ENCODE results near the gene C2orf49. TPM values are rescaled to one million over a fixed set of nuclear protein-coding genes. Genes with fewer than 3 reads are reported as not detected.

The C2orf49 gene
- total and polyA plus RNA-seq, 9 of the 15 experiments (the other 6 are each of a cell fraction or from before 2014, with no cell fraction given), result 17.9 to 38.2 (median 25.6) TPM

DNA sequence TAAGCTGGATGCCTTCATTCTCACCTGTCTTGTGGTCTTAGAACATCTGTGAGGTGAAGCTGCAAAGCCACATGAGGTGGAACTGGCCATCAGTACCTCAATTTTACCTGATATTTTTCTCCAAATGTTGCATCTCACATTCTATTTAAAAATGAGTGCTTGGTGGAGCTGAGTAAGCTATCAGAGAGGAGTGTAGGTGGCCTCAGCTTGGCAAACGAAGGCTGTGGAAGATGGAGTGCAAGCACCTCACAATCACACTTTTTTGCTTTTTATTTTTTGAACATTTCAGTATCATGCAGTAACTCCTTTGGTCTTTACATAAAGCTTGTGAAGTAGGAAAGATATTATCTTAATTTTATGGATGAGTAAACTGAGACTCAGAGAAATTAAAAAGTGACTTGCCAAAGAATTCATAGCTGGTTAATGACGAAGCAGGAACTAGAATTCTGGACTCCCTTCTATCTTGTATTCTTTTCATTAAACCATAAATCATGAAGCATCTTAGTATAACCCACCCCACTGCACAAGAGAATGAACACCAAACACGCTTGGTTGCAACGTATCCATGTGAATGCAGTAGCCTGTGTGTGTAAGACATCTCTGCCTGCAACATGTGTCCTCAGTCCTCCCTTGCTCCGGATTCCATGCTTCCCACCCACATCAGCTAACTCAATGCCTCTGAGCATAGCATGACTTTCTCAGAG is 27.2 kb downstream of the C2orf49 start:
- H3K27ac ChIP-seq (ENCODE audit: extremely low read depth, low read depth, low read length), result no peak overlapping the region
- in situ Hi-C loops (cut with MboI), result no loop called here
- no peaks in the 10 kb centered on the region for H3K4me1 ChIP-seq (replicated peaks in 1 of 2; ENCODE audit: control insufficient read depth in 2 of 2, insufficient read depth in 2 of 2, low read length in 2 of 2)
- no peak for DNase-seq (ENCODE audit: extremely low read depth in 1 of 4, low spot score in 3 of 4)
- WGBS (ENCODE audit: insufficient coverage, low coverage, missing lambda C conversion rate), result 74% methylated on average over 5 of the region's 5 CpGs
- no peak overlapping the region for H3K4me2 ChIP-seq (ENCODE audit: insufficient read depth, low read length)
- no peak for ATAC-seq
- intact Hi-C loops (cut with micrococcal nuclease), result no loop called here
- no peak for TF ChIP-seq HNRNPL (IDR thresholded peaks at IDR 0.05; ENCODE audit: low read depth, low read length)
- TF ChIP-seq SMARCA4 (IDR thresholded peaks at IDR 0.05), result no peak
- TF ChIP-seq, protein P1, sequence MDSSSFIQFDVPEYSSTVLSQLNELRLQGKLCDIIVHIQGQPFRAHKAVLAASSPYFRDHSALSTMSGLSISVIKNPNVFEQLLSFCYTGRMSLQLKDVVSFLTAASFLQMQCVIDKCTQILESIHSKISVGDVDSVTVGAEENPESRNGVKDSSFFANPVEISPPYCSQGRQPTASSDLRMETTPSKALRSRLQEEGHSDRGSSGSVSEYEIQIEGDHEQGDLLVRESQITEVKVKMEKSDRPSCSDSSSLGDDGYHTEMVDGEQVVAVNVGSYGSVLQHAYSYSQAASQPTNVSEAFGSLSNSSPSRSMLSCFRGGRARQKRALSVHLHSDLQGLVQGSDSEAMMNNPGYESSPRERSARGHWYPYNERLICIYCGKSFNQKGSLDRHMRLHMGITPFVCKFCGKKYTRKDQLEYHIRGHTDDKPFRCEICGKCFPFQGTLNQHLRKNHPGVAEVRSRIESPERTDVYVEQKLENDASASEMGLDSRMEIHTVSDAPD (CRISPR knock-in tag; IDR thresholded peaks at IDR 0.05), result no peak
- TF ChIP-seq ZNF316 (IDR thresholded peaks at IDR 0.05), result no peak
- no peak for TF ChIP-seq CBX3 (IDR thresholded peaks at IDR 0.05; ENCODE audit: borderline replicate concordance in 1 of 2, low read length in 2 of 2)
- TF ChIP-seq ZNF140 (CRISPR knock-in tag; IDR thresholded peaks at IDR 0.05), result no peak
- TF ChIP-seq HNRNPK (IDR thresholded peaks at IDR 0.05; ENCODE audit: low read depth, low read length, poor library complexity, severe bottlenecking), result no peak
- no peak for TF ChIP-seq ZNF764 (CRISPR knock-in tag; IDR thresholded peaks at IDR 0.05; ENCODE audit: low read depth)
- no peak for TF ChIP-seq LARP7 (IDR thresholded peaks at IDR 0.05)
- TF ChIP-seq ARHGAP35 (IDR thresholded peaks at IDR 0.05; ENCODE audit: partially characterized antibody), result no peak
- no peak for TF ChIP-seq RB1 (IDR thresholded peaks at IDR 0.05; ENCODE audit: low read depth)
- no peak for TF ChIP-seq RBM22 (IDR thresholded peaks at IDR 0.05; ENCODE audit: low read depth, low read length, poor library complexity, severe bottlenecking)
- no peak for TF ChIP-seq ZNF436 (CRISPR knock-in tag; IDR thresholded peaks at IDR 0.05)
- TF ChIP-seq STAT5A (IDR thresholded peaks at IDR 0.05; ENCODE audit: borderline replicate concordance, low read length), result no peak
- TF ChIP-seq MYBL2 (IDR thresholded peaks at IDR 0.05; ENCODE audit: low read depth), result no peak
- TF ChIP-seq MYBL2 (CRISPR knock-in tag; IDR thresholded peaks at IDR 0.05; ENCODE audit: borderline replicate concordance), result no peak
- no peak for TF ChIP-seq ZNF76 (CRISPR knock-in tag; IDR thresholded peaks at IDR 0.05; ENCODE audit: borderline replicate concordance)
- TF ChIP-seq ZNF707 (CRISPR knock-in tag; conservative IDR thresholded peaks at IDR 0.05), result no peak
- no peak for TF ChIP-seq ZNF263 (CRISPR knock-in tag; IDR thresholded peaks at IDR 0.05; ENCODE audit: borderline replicate concordance)
- H3K36me3 ChIP-seq (ENCODE audit: control insufficient read depth, insufficient read depth, low read length), result peaks cover 76% of the 10 kb centered on the region
- H3K9me3 ChIP-seq (replicated peaks; ENCODE audit: control insufficient read depth, insufficient read depth, low read depth, low read length), result no peaks in the 10 kb centered on the region
- H3K27me3 ChIP-seq (ENCODE audit: control insufficient read depth in 2 of 2, insufficient read depth in 2 of 2, low read length in 2 of 2), result no peaks in the 10 kb centered on the region
- H4K20me1 ChIP-seq (replicated peaks; ENCODE audit: control insufficient read depth, insufficient read depth, low read length), result 0 out of 2 replicates have a peak, but pooled peaks cover 3% of the 10 kb centered on the region
- ChIA-PET POLR2A (interaction anchor here (1.0 kb wide), 1 partner anchor 146 kb away, joined by 4 read pairs; no protein-coding TSS in a partner anchor), CTCF (ENCODE audit: low intra/inter-chr PET ratio) (interaction anchor here (0.6 kb wide), 1 partner anchor 157 kb away, joined by 5 read pairs; no protein-coding TSS in a partner anchor)
- no peaks in the 10 kb centered on the region for H3K9me1 ChIP-seq (ENCODE audit: control insufficient read depth, insufficient read depth, low read length)
- no peak for FAIRE-seq
- H3K9ac ChIP-seq (ENCODE audit: insufficient read depth in 1 of 2, low read depth in 2 of 2, low read length in 2 of 2), result no peak overlapping the region
- no TSS peak for BruUV-seq (replicated peaks)
- H3K79me2 ChIP-seq (ENCODE audit: control insufficient read depth, insufficient read depth, low read length), result no peaks in the 10 kb centered on the region
- H3K4me3 ChIP-seq, result no peak overlapping the region
- no peak overlapping the region for H2AFZ ChIP-seq (ENCODE audit: low read depth, low read length)

All from K562 (cell line).